Keratinocyte (primary cell): Measurements from ENCODE around the gene MAT1A. TPM values are rescaled to one million over a fixed set of nuclear protein-coding genes. Genes with fewer than 3 reads are reported as not detected.

Source experiments
- DNase-seq: peaks from one replicate; pipeline ENCODE4 v3.0.0-alpha.2; 2011; ENCODE audit warnings: low read depth, missing footprints, low spot score
- FAIRE-seq: peaks from 2 replicates; lab custom pipeline; 2011; peaks lifted over from hg19 to GRCh38; lab: Jason Lieb, UNC
- H2AFZ ChIP-seq: 2 replicates; pipeline ENCODE4 v1.6.0; 2012; ENCODE audit warnings: low read length, control low read depth, inconsistent platforms; ENCODE audit not compliant: control insufficient read depth
- H3K27ac ChIP-seq: 2 replicates; pipeline ENCODE4 v1.5.1; 2011; ENCODE audit warnings: low read length; ENCODE audit not compliant: control insufficient read depth, insufficient read depth
- H3K27me3 ChIP-seq: 3 replicates; pipeline ENCODE4 v1.6.0; 2011; ENCODE audit warnings: low read length; ENCODE audit not compliant: control insufficient read depth, insufficient read depth; ENCODE audit errors: extremely low read depth
- H3K36me3 ChIP-seq, 2 experiments: 2 replicates in 1 of 2; 3 replicates in 1 of 2; pipeline ENCODE4 v1.5.1; 2011; ENCODE audit warnings: low read length in 2 of 2, mild to moderate bottlenecking in 1 of 2; ENCODE audit not compliant: control insufficient read depth in 2 of 2, insufficient read depth in 2 of 2; ENCODE audit errors: extremely low read depth in 1 of 2
- H3K4me1 ChIP-seq: 3 replicates; pipeline ENCODE4 v1.5.1; 2011; ENCODE audit warnings: low read length; ENCODE audit not compliant: control insufficient read depth, insufficient read depth; ENCODE audit errors: extremely low read depth
- H3K4me2 ChIP-seq: 3 replicates; pipeline ENCODE4 v1.6.0; 2011; ENCODE audit warnings: low read depth, low read length; ENCODE audit not compliant: control insufficient read depth, insufficient read depth; ENCODE audit errors: extremely low read depth
- H3K4me3 ChIP-seq, 3 experiments: fragments of 200-600 bp in 1 of 3; sonication (generic) in 1 of 3; 2 replicates in 2 of 3; 3 replicates in 1 of 3; pipeline ENCODE4 v1.5.1; 2011 to 2016; ENCODE audit warnings: low read length in 3 of 3, mild to moderate bottlenecking in 3 of 3, control low read depth in 2 of 3, inconsistent platforms in 1 of 3, low read depth in 1 of 3, mixed read lengths in 1 of 3, mixed run types in 1 of 3, moderate library complexity in 1 of 3; ENCODE audit not compliant: control insufficient read depth in 2 of 3, insufficient read depth in 2 of 3; ENCODE audit errors: extremely low read depth in 1 of 3
- H3K79me2 ChIP-seq: 2 replicates; pipeline ENCODE4 v1.6.0; 2012; ENCODE audit warnings: low read length; ENCODE audit not compliant: control insufficient read depth, insufficient read depth
- H3K9ac ChIP-seq: 3 replicates; pipeline ENCODE4 v1.6.0; 2011; ENCODE audit warnings: low read length; ENCODE audit not compliant: control insufficient read depth, insufficient read depth; ENCODE audit errors: extremely low read depth
- H3K9me1 ChIP-seq: 3 replicates; pipeline ENCODE4 v1.6.0; 2011; ENCODE audit warnings: low read length; ENCODE audit not compliant: control insufficient read depth, insufficient read depth; ENCODE audit errors: extremely low read depth
- H3K9me3 ChIP-seq: 2 replicates; pipeline ENCODE4 v1.5.1; 2012; ENCODE audit warnings: low read depth, low read length; ENCODE audit not compliant: control insufficient read depth
- H4K20me1 ChIP-seq: 3 replicates; pipeline ENCODE4 v1.6.0; 2011; ENCODE audit warnings: low read length; ENCODE audit not compliant: control insufficient read depth, insufficient read depth; ENCODE audit errors: extremely low read depth
- CTCF ChIP-seq, 3 experiments: IDR thresholded peaks in 1 of 3; conservative IDR thresholded peaks in 1 of 3; optimal IDR thresholded peaks in 1 of 3; 2 replicates in 2 of 3; 3 replicates in 1 of 3; pipeline versions ENCODE3 to v1.5.1; 2011; ENCODE audit warnings: low read length in 3 of 3, mild to moderate bottlenecking in 3 of 3, moderate library complexity in 2 of 3, control low read depth in 1 of 3, inconsistent platforms in 1 of 3; ENCODE audit not compliant: insufficient read depth in 2 of 3; ENCODE audit errors: extremely low read depth in 1 of 3
- EZH2 ChIP-seq: IDR thresholded peaks from one replicate; pipeline ENCODE4 v1.6.1; 2012; ENCODE audit warnings: inconsistent platforms, mild to moderate bottlenecking, low read length, moderate library complexity
- dilution Hi-C: fragments of 300-500 bp; cut with MboI; formaldehyde crosslinking; loops from one replicate; pipeline ENCODE4 v1.7.0; 2020; ENCODE audit warnings: low sequenced_read_pairs; ENCODE audit not compliant: extremely low pct_ligation_motif_present
- polyA minus RNA-seq, 3 experiments: library from RNA; depleted of rRNA, polyadenylated mRNA; stranded (reverse); fragments of >200 nt; gene quantifications; 1 replicate in 1 of 3; 2 replicates in 1 of 3; 3 replicates in 1 of 3; pipeline ENCODE4 v1.2.3, GENCODE V29; 2011
- polyA plus RNA-seq, 5 experiments: library from polyadenylated mRNA; depleted of rRNA in 3 of 5; stranded (reverse) in 3 of 5; stranded (forward) in 1 of 5; unstranded in 1 of 5; fragments of >200 nt; gene quantifications; 1 replicate in 1 of 5; 2 replicates in 3 of 5; 3 replicates in 1 of 5; pipeline versions ENCODE4 v1.2.1 to v1.2.3, GENCODE V29; 2011 to 2012; ENCODE audit warnings: missing spikeins in 2 of 5, low read depth in 1 of 5, low replicate concordance in 1 of 5

MAT1A gene
- polyA plus RNA-seq (0.37 to 1.5 TPM (median 0.69 TPM) in 3 replicates), polyA minus RNA-seq (0.38 to 0.66 TPM (median 0.43 TPM) in 3 replicates)
- 0.12 TPM for polyA plus RNA-seq (2011; ENCODE audit: low read depth)
- polyA plus RNA-seq (2011; cell fraction: cytosol; rRNA removed), result 0.40 and 0.42 TPM in 2 replicates
- 0.87 and 1.7 TPM in 2 replicates for polyA plus RNA-seq (2011; cell fraction: nucleus; rRNA removed)
- 0.11 and 0.54 TPM in 2 replicates for polyA plus RNA-seq (2012; ENCODE audit: low replicate concordance)
- polyA minus RNA-seq (2011; cell fraction: cytosol; rRNA and poly(A)+ RNA removed), result not detected
- 1.1 and 2.2 TPM in 2 replicates for polyA minus RNA-seq (2011; cell fraction: nucleus; rRNA and poly(A)+ RNA removed)

- H2AFZ ChIP-seq, result peak within 1 kb of the TSS; percentile 70
- H3K4me2 ChIP-seq, result peak within 1 kb of the TSS; percentile 43
- TF ChIP-seq CTCF (optimal IDR thresholded peaks at IDR 0.05 in 1 of 3, IDR thresholded peaks at IDR 0.05 in 1 of 3, conservative IDR thresholded peaks at IDR 0.05 in 1 of 3; ENCODE audit: extremely low read depth in 1 of 3, insufficient read depth in 2 of 3, low read length in 3 of 3) (peak; percentile 23 to 40 (median 34)), EZH2 (no peak)
- no peaks in the 10 kb centered on the region for H3K79me2 ChIP-seq
- H3K27me3 ChIP-seq, result peaks cover 3% of the 10 kb centered on the region
- H3K9ac ChIP-seq, result no peak within 1 kb of the TSS
- peak; percentile 51 for FAIRE-seq
- no peak for DNase-seq
- peaks cover 4% of the 10 kb centered on the region for H3K4me1 ChIP-seq
- no peaks in the 10 kb centered on the region for H3K9me1 ChIP-seq
- H3K27ac ChIP-seq, result no peak within 1 kb of the TSS
- H3K9me3 ChIP-seq, result no peaks in the 10 kb centered on the region
- no peaks in the 10 kb centered on the region for H4K20me1 ChIP-seq
- no peaks in the 10 kb centered on the region for H3K36me3 ChIP-seq
- dilution Hi-C loops, result no loop called here
- H3K4me3 ChIP-seq, result no peak within 1 kb of the TSS
These were observed at the start of gene MAT1A for GRCh38 chr10:80289451-80290287. Gene MAT1A (minus strand): TSS chr10:80289658. CDS start chr10:80289423, 235 bp downstream.

GRCh38 chr10:80333983-80334382, 44.5 kb upstream of the MAT1A start:
- Histone ChIP-seq H3K36me3 (no peaks in the 10 kb centered on the region), H3K9me1 (no peaks in the 10 kb centered on the region), H3K4me3 (no peak overlapping the region), H3K27me3 (peaks cover 2% of the 10 kb centered on the region), H3K9ac (no peak overlapping the region), H3K9me3 (no peaks in the 10 kb centered on the region), H4K20me1 (no peaks in the 10 kb centered on the region), H3K79me2 (no peaks in the 10 kb centered on the region), H2AFZ (no peak overlapping the region), H3K4me2 (no peak overlapping the region), H3K4me1 (peaks cover 3% of the 10 kb centered on the region), H3K27ac (no peak overlapping the region)
- TF ChIP-seq EZH2 (no peak), CTCF (optimal IDR thresholded peaks at IDR 0.05 in 1 of 3, IDR thresholded peaks at IDR 0.05 in 1 of 3, conservative IDR thresholded peaks at IDR 0.05 in 1 of 3; ENCODE audit: extremely low read depth in 1 of 3, insufficient read depth in 2 of 3, low read length in 3 of 3) (no peak)
- no peak for FAIRE-seq
- dilution Hi-C loops, result no loop called here
- DNase-seq, result no peak
